HepG2 (cell line): ENCODE data around the gene TUBB2B. TPM values are rescaled to one million over a fixed set of nuclear protein-coding genes. Genes with fewer than 3 reads are reported as not detected.

Source experiments
- ATAC-seq: fragments of 200-7000 bp; cut with Tn5 transposase; 3 replicates; pipeline ENCODE4 v1.9.1; 2020; ENCODE audit warnings: mild to moderate bottlenecking, moderate library complexity
- BruUV-seq: library from RNA; stranded (reverse); fragments of 400-500 nt; replicated peaks from 2 replicates; lab custom pipeline; 2021; lab: Mats Ljungman, UMichigan
- CTCF ChIA-PET: fragments of 300-600 bp; formaldehyde crosslinking; extraction: SDS; loops from one replicate; lab custom pipeline; 2021; ENCODE audit warnings: low total read pairs, inconsistent platforms, low intra/inter-chr PET ratio; lab: Yijun Ruan, JAX
- POLR2A ChIA-PET: fragments of 350-600 bp; sonication (Branson Sonifier 250); formaldehyde crosslinking; loops from one replicate; lab custom pipeline; 2020; ENCODE audit warnings: antibody characterized with exemption, inconsistent platforms; lab: Yijun Ruan, JAX
- DNase-seq: peaks from one replicate; pipeline ENCODE4 v3.0.0-alpha.2; 2015; ENCODE audit warnings: low spot score
- FAIRE-seq: peaks from 3 replicates; lab custom pipeline; 2011; peaks lifted over from hg19 to GRCh38; lab: Jason Lieb, UNC
- H2AFZ ChIP-seq: one replicate; pipeline ENCODE4 v1.6.1; 2011; ENCODE audit warnings: low read length, inconsistent platforms
- H3K27ac ChIP-seq: fragments of 300-600 bp; 3 replicates; pipeline ENCODE4 v1.8.0; 2011; ENCODE audit warnings: mixed run types, mild to moderate bottlenecking, mixed read lengths, low read length, inconsistent platforms; ENCODE audit not compliant: insufficient read depth; ENCODE audit errors: extremely low read length
- H3K27me3 ChIP-seq, 2 experiments: fragments of 200-600 bp in 1 of 2; 2 replicates in 1 of 2; 3 replicates in 1 of 2; pipeline versions ENCODE4 v1.6.0 to v1.8.0; 2011; ENCODE audit warnings: low read length in 2 of 2, mild to moderate bottlenecking in 2 of 2, moderate library complexity in 2 of 2, inconsistent platforms in 1 of 2; ENCODE audit not compliant: insufficient read depth in 2 of 2, control insufficient read depth in 1 of 2
- H3K36me3 ChIP-seq, 2 experiments: fragments of 200-600 bp in 1 of 2; replicated peaks in 1 of 2; 2 replicates in 1 of 2; 3 replicates in 1 of 2; pipeline versions ENCODE4 v1.5.1 to v1.8.0; 2011; ENCODE audit warnings: low read length in 2 of 2, inconsistent platforms in 1 of 2; ENCODE audit not compliant: insufficient read depth in 2 of 2, control insufficient read depth in 1 of 2
- H3K4me1 ChIP-seq: 2 replicates; pipeline ENCODE4 v1.5.1; 2012; ENCODE audit warnings: low read length, inconsistent platforms; ENCODE audit not compliant: insufficient read depth
- H3K4me2 ChIP-seq: 2 replicates; pipeline ENCODE4 v1.6.0; 2011; ENCODE audit warnings: low read depth, low read length, inconsistent platforms
- H3K4me3 ChIP-seq, 3 experiments: fragments of 200-600 bp in 1 of 3; sonication (generic), shearing (Covaris generic) in 1 of 3; replicated peaks in 1 of 3; 2 replicates each; pipeline ENCODE4 v1.5.1; 2011 to 2016; ENCODE audit warnings: low read length in 3 of 3, inconsistent platforms in 2 of 3, low read depth in 2 of 3, mild to moderate bottlenecking in 2 of 3, control low read depth in 1 of 3, mixed read lengths in 1 of 3; ENCODE audit not compliant: insufficient read depth in 1 of 3
- H3K79me2 ChIP-seq: one replicate; pipeline ENCODE4 v1.6.1; 2011; ENCODE audit warnings: low read length, inconsistent platforms; ENCODE audit not compliant: insufficient read depth
- H3K9ac ChIP-seq: 2 replicates; pipeline ENCODE4 v1.6.0; 2011; ENCODE audit warnings: mild to moderate bottlenecking, low read depth, low read length, inconsistent platforms; ENCODE audit not compliant: insufficient read depth
- H3K9me3 ChIP-seq: 2 replicates; pipeline ENCODE4 v1.5.1; 2012; ENCODE audit warnings: mild to moderate bottlenecking, low read length
- H4K20me1 ChIP-seq: 2 replicates; pipeline ENCODE4 v1.6.0; 2011; ENCODE audit warnings: inconsistent platforms, mild to moderate bottlenecking, low read length, moderate library complexity; ENCODE audit not compliant: insufficient read depth
- FOXA3 ChIP-seq: IDR thresholded peaks from 2 replicates; pipeline ENCODE4 v1.6.1; 2016; ENCODE audit warnings: missing genetic modification reagents, missing compliant biosample characterization
- KLF15 ChIP-seq: sonication (generic); formaldehyde crosslinking; IDR thresholded peaks from 2 replicates; pipeline ENCODE4 v1.8.1; 2023; ENCODE audit warnings: borderline replicate concordance, mild to moderate bottlenecking, inconsistent platforms, missing genetic modification reagents, mixed read lengths
- RORA ChIP-seq: sonication (generic); formaldehyde crosslinking; IDR thresholded peaks from 2 replicates; pipeline ENCODE4 v1.5.0; 2020; ENCODE audit warnings: mild to moderate bottlenecking, missing genetic modification reagents, moderate library complexity
- TSC22D2 ChIP-seq: sonication (generic); formaldehyde crosslinking; IDR thresholded peaks from 2 replicates; pipeline ENCODE4 v1.5.1; 2020; ENCODE audit warnings: missing genetic modification reagents, mild to moderate bottlenecking, borderline replicate concordance
- ZBTB44 ChIP-seq: sonication (generic); formaldehyde crosslinking; IDR thresholded peaks from 2 replicates; pipeline ENCODE4 v1.4.0; 2020; ENCODE audit warnings: missing genetic modification reagents
- WGBS: methylation state at CpG from one replicate; pipeline ENCODE4 v1.1.6; 2017; ENCODE audit warnings: low lambda C conversion rate; 5-methylcytosine and 5-hydroxymethylcytosine counted together
- in situ Hi-C: cut with HindIII; loops from 2 replicates; pipeline ENCODE4 v1.10.0; 2017; ENCODE audit warnings: low pct_unique_long_range_greater_than_20kb; ENCODE audit not compliant: extremely low pct_ligation_motif_present
- intact Hi-C: fragments of 100-400 bp; cut with micrococcal nuclease; formaldehyde crosslinking; loops from one replicate; pipeline ENCODE4 v1.10.0; 2022; ENCODE audit not compliant: unreplicated experiment
- polyA plus RNA-seq, 8 experiments: library from polyadenylated mRNA; depleted of rRNA in 3 of 8; stranded (reverse) in 7 of 8; unstranded in 1 of 8; fragments of >200 nt; fragmentation: Illumina TruSeq in 4 of 8; extraction: Trizol in 4 of 8; gene quantifications; 2 replicates each; pipeline versions ENCODE4 v1.2.1 to v1.2.3, GENCODE V29; 2011 to 2016; ENCODE audit warnings: low read depth in 4 of 8, missing spikeins in 1 of 8, mixed read lengths in 1 of 8; ENCODE audit not compliant: insufficient read depth in 1 of 8
- total RNA-seq, 5 experiments: library from RNA; depleted of rRNA; stranded (reverse); fragments of >200 nt; fragmentation: Illumina TruSeq; extraction: Trizol; gene quantifications; 2 replicates each; pipeline ENCODE4 v1.2.3, GENCODE V29; 2016; ENCODE audit warnings: low read depth in 1 of 5
- TF ChIP-seq, protein P1 (sequence below): sonication (generic); formaldehyde crosslinking; IDR thresholded peaks from 2 replicates; pipeline ENCODE4 v1.4.0; 2020; ENCODE audit warnings: missing genetic modification reagents, mild to moderate bottlenecking, borderline replicate concordance

Gene TUBB2B
- total and polyA plus RNA-seq, 2 of the 13 experiments (the other 11 are each of a cell fraction or from before 2014, with no cell fraction given), result 10.3 to 23.6 TPM

DNA sequence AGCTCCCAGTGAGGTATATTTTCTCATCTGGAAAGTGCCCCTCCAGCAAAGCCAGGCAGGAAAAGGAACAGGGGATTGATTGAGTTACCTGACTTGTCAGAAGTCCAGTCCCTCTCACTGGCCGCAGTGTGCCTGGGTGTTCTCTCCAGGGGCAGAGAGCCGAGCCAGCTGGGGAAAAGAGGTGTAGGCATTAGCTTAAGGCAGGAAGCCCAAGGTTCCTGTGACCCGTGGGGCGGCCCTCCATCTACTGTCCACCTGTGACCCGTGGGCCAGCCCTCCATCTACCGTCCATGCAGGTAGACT lies 34.0 kb upstream of the TUBB2B start:
- peak overlapping the region; percentile 12; the same call in 1 of the 2 replicates for H3K9ac ChIP-seq
- peak overlapping the region; percentile 79 for H3K4me2 ChIP-seq
- no peak for FAIRE-seq
- H3K27me3 ChIP-seq, result peaks cover 0 to 17% of the 10 kb centered on the region in 2 experiments; a peak in 3 of 5 replicates
- CTCF ChIA-PET, result no interaction called here
- no peak for ATAC-seq
- no peak for DNase-seq
- H3K4me3 ChIP-seq, result peak overlapping the region in 1 of 3 experiments; percentile 41; a peak in 1 of 6 replicates
- peaks cover 52% of the 10 kb centered on the region for H3K79me2 ChIP-seq
- no peak overlapping the region for H2AFZ ChIP-seq
- in situ Hi-C loops (no loop called here), intact Hi-C loops (no loop called here)
- BruUV-seq, result TSS peak; percentile 39
- peaks cover 50% of the 10 kb centered on the region for H3K4me1 ChIP-seq
- peaks cover 14% of the 10 kb centered on the region for H4K20me1 ChIP-seq
- no peaks in the 10 kb centered on the region for H3K9me3 ChIP-seq
- peaks cover 15 to 27% of the 10 kb centered on the region in 2 experiments for H3K36me3 ChIP-seq
- 61% methylated on average over 6 of the region's 6 CpGs for WGBS
- H3K27ac ChIP-seq, result no peak overlapping the region
- TF ChIP-seq FOXA3 (CRISPR knock-in tag), result no peak
- TF ChIP-seq, protein P1, sequence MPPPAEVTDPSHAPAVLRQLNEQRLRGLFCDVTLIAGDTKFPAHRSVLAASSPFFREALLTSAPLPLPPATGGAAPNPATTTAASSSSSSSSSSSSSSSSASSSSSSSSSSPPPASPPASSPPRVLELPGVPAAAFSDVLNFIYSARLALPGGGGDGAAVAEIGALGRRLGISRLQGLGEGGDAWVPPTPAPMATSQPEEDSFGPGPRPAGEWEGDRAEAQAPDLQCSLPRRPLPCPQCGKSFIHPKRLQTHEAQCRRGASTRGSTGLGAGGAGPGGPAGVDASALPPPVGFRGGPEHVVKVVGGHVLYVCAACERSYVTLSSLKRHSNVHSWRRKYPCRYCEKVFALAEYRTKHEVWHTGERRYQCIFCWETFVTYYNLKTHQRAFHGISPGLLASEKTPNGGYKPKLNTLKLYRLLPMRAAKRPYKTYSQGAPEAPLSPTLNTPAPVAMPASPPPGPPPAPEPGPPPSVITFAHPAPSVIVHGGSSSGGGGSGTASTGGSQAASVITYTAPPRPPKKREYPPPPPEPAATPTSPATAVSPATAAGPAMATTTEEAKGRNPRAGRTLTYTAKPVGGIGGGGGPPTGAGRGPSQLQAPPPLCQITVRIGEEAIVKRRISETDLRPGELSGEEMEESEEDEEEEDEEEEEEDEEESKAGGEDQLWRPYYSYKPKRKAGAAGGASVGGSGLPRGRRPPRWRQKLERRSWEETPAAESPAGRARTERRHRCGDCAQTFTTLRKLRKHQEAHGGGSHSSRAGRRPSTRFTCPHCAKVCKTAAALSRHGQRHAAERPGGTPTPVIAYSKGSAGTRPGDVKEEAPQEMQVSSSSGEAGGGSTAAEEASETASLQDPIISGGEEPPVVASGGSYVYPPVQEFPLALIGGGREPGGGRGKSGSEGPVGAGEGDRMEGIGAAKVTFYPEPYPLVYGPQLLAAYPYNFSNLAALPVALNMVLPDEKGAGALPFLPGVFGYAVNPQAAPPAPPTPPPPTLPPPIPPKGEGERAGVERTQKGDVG (CRISPR knock-in tag), result 0 out of 2 replicates have a peak, but pooled peaks have one; percentile 47
- no peak for TF ChIP-seq RORA
- no peak for TF ChIP-seq ZBTB44 (CRISPR knock-in tag)
- TF ChIP-seq KLF15, result no peak
- TF ChIP-seq TSC22D2 (CRISPR knock-in tag), result no peak
- POLR2A ChIA-PET, result interaction anchor here (0.6 to 1.5 kb wide), 2 partner anchors 47 to 143 kb away, joined by 3 to 4 read pairs; partner anchors contain the start of gene BPHL
